GM21360 (cell line): Measurements from ENCODE around the gene TP73.
"Not testable (repeated sequence)": the region's sequence is repeated elsewhere in the genome, so short reads cannot be mapped to it uniquely, and the experiment has no call there.

Experiments used
- ATAC-seq: cut with Tn5 transposase; IDR thresholded peaks from one replicate; pipeline ENCODE4 v1.9.1; 2021; ENCODE audit warnings: mild to moderate bottlenecking, moderate library complexity; ENCODE audit not compliant: unreplicated experiment

Gene TP73

GRCh38 chr1:3618531-3618880 lies 33.8 kb upstream of the TP73 start:
- ATAC-seq, result no peak

- no peak for ATAC-seq
Observed at GRCh38 chr1:3618881-3619671, 33.2 kb upstream of the TP73 start.

DNA sequence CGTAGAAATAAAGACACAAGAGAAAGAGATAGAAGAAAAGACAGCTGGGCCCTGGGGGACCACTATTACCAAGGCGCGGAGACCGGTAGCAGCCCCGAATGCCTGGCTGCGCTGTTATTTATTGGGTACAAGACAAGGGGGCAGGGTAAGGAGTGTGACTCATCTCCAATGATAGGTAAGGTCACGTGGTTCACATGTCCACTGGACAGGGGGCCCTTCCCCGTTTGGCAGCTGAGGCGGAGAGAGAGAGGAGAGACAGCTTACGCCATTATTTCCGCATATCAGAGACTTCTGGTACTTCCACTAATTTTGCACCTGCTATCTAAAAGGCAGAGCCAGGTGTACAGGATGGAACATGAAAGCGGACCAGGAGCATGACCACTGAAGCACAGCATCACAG lies 31.6 kb upstream of the TP73 start:
- no peak for ATAC-seq

GRCh38 chr1:3621151-3621671 lies 31.1 kb upstream of the TP73 start:
- ATAC-seq, result not testable (repeated sequence)

- ATAC-seq, result not testable (repeated sequence)
Observed at GRCh38 chr1:3622102-3622501, 30.2 kb upstream of the TP73 start.

GRCh38 chr1:3623441-3624199 lies 28.7 kb upstream of the TP73 start:
- no peak for ATAC-seq

DNA sequence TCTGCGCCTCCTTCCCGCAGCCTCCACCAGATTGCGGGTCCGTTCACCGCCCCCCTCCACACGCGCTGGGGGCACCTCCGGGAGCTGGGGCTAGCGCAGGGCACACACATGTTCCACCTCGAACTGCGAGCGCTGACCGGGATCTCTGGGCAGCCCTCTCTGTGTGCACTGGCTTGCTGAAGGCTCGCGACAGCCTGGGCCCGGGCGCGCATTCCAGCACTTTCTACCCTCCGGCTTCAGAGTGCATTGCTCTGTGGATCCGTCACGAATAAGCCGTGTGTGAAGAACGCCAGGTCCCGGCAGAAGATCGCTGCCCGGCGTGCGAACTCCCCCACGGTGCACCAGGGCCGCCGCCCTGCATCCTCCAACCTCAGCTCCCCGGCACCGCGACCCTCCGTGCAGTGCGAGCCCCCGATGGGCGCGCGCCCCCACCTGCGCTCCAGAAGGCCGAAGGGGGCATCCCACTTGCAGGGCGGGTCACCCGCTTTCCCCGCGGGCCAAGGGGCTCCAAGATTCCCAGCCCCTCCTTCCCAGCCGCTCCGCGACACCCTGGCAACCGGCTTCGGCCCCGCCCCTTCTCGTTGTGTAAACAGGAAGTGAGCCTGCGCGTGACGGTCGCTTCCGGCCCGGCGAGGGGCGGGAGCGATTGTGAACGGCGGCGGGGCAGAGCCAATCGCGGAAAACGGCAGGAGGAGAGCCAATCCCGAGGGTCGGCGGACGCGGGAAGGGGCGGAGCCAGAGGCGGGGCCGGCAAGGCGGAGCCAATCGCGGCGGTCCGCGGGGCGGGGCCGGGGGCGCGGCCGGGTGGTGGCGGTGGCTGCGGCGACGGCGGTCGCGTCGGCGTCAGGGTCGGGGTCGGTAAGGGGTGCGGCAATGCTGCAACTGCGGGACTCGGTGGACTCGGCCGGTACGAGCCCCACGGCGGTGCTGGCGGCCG lies 27.8 kb upstream of the TP73 start, which contains the start of gene TPRG1L:
Gene TPRG1L, plus strand, starts transcription at position 816 of the 937 bp plus-strand sequence. Its CDS starts 58 bp downstream, at position 874.
- ATAC-seq, result peak; percentile 94

GRCh38 chr1:3625151-3625907 lies 27.0 kb upstream of the TP73 start:
- peak; percentile 3 for ATAC-seq

DNA sequence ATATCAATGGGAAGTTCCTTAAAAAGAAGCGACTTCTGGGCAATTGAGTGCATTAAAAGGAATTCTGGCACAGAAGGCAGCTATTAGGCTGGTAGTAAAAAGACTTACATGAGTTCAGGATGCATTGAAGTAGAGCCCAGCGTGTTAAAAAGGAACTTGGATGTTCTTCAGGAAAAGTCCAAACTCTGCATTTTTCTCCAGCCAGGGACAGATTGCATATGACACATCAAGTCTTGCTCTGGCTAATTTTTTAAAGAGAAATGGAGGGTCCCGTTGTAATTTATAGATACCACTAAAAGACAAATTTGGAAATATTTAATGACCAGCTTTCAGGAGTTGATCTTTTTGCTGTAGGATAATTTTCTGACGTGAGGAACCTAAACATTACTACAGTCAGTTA lies 26.3 kb upstream of the TP73 start:
- ATAC-seq, result no peak

DNA sequence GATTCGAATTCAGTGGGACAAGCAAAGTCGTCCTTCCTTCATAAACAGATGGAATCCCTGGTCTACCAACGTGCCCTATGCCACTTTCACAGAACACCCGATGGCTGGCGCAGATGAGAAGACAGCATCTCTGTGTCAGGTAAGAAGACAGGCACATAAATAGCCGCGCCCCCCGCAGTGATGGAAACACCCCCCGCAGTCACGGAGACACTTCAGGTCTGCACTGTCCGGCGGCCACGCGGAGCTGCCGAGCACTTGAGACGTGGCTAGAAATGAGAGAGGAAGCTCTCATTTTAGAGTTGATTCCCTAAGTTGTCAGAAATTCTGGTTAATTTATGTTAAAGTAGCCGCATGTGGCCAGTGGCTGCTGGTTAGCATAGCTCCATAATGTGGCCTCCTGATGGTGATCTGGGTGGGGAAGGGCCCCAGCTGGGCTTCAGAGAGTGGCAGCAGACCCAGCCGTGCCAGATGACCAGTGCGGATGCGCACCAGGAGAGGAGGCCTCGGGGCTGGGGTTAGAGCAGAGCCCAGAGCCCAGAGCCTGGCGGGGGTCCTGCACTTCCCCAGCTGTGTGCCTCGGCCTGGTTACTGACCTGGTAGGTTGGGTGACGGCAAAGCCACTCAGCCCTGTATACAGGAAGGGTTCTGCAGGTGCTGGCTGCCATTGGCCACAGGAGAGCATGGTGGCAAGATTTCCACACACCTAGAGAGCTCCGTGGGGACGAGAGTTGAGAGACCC lies 24.6 kb upstream of the TP73 start:
- ATAC-seq, result no peak

GRCh38 chr1:3628445-3628844 lies 23.9 kb upstream of the TP73 start:
- ATAC-seq, result no peak

- ATAC-seq, result no peak
Observed at GRCh38 chr1:3629561-3630160, 22.7 kb upstream of the TP73 start.

DNA sequence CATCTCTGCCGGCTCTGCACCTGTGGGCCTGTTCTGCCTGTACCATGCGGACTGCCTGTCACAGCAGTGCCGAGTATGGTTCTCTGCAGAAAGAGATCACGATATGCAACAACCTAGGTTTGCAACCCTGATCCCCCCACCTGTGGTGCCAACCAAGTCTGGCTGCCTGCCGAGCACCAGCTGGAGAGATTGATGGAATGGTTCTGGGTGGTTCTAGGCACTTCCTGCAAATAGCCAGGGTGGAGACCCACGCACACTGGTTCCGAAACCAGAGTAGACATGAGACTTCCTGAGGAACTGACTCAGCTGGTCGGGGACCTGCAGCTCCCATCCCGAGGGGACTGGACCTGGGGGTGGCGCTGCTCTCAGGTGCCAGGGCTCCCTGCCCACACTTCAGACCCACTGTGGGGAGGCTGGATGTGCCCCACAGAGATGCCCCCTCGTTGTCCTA lies 22.1 kb upstream of the TP73 start:
- no peak for ATAC-seq

- ATAC-seq, result no peak
Observed at GRCh38 chr1:3630914-3631313, 21.4 kb upstream of the TP73 start.

- ATAC-seq, result no peak
Observed at GRCh38 chr1:3631320-3632260, 20.7 kb upstream of the TP73 start.

- no peak for ATAC-seq
Observed at GRCh38 chr1:3632298-3632697, 20.0 kb upstream of the TP73 start.

DNA sequence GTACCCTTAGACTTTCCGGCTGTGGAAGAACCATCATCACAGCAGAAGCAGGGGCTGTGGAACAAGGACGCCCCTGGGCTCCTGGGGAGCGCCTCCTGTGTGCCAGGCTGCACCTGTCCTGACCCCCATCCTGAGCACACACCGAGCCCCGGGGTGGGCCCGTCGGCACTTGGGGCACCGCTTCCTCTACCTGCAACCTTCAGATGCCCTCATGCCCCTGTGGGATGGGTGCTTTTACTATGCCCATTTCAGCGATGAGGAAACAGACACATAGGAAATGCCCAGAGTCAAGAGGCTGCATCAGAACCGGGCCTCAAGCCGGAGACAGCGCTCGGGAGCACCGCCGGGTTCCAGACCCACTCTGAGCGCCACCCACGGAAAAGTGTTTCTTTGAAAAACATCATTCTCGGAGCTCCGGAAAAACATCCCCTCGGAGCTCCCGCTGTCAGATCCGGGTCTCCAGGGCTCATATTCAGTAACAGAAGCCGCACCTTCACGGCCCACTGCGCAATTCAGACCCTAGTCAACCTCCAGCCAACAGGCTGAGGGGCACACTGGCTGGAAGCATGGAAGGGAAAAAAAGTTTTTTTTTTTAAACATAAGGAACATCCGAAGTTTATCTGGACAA lies 19.5 kb upstream of the TP73 start:
- no peak for ATAC-seq
